Neural crest cell (in vitro differentiated cells): Measurements from ENCODE around the gene DGKG. TPM values are rescaled to one million over a fixed set of nuclear protein-coding genes. Genes with fewer than 3 reads are reported as not detected.
A peak's percentile ranks its signal among the peaks of the same experiment; 100 is the strongest.

Source experiments
- DNase-seq: peaks from one replicate; pipeline ENCODE4 v3.0.0; 2021; ENCODE audit warnings: low read depth, mixed read lengths, low spot score
- H3K27ac Mint-ChIP-seq: one replicate; pipeline ENCODE4 v1.8.0; 2021; ENCODE audit warnings: mild to moderate bottlenecking, mixed read lengths; ENCODE audit not compliant: unreplicated experiment
- H3K27me3 Mint-ChIP-seq: 2 replicates; pipeline ENCODE4 v1.8.0; 2021; ENCODE audit warnings: low read depth, mild to moderate bottlenecking, mixed read lengths
- H3K36me3 Mint-ChIP-seq: 2 replicates; pipeline ENCODE4 v1.8.0; 2021; ENCODE audit warnings: low read depth, mild to moderate bottlenecking, mixed read lengths
- H3K4me1 Mint-ChIP-seq: 2 replicates; pipeline ENCODE4 v1.8.0; 2021; ENCODE audit warnings: mixed read lengths
- H3K4me3 Mint-ChIP-seq: one replicate; pipeline ENCODE4 v1.8.0; 2021; ENCODE audit warnings: mild to moderate bottlenecking, mixed read lengths
- H3K9me3 Mint-ChIP-seq: 2 replicates; pipeline ENCODE4 v1.8.0; 2021; ENCODE audit warnings: mixed read lengths
- total RNA-seq: library from RNA; stranded (reverse); gene quantifications from 2 replicates; pipeline ENCODE4 v1.2.1, GENCODE V29; 2021
- TF ChIP-seq, protein P1 (sequence below): fragments of 200-600 bp; sonication (generic); conservative IDR thresholded peaks from 2 replicates; pipeline ENCODE4 v1.5.0; 2021; ENCODE audit warnings: antibody characterized with exemption, mild to moderate bottlenecking

Gene DGKG
- total RNA-seq, 1 donor from 2014 or later: not detected

- no peak for DNase-seq
- Mint-ChIP-seq H3K9me3 (no peaks in the 10 kb centered on the region), H3K27ac (no peak overlapping the region), H3K4me1 (peaks cover 2% of the 10 kb centered on the region), H3K36me3 (no peaks in the 10 kb centered on the region), H3K27me3 (peaks cover 16% of the 10 kb centered on the region), H3K4me3 (no peak overlapping the region)
- TF ChIP-seq, protein P1, sequence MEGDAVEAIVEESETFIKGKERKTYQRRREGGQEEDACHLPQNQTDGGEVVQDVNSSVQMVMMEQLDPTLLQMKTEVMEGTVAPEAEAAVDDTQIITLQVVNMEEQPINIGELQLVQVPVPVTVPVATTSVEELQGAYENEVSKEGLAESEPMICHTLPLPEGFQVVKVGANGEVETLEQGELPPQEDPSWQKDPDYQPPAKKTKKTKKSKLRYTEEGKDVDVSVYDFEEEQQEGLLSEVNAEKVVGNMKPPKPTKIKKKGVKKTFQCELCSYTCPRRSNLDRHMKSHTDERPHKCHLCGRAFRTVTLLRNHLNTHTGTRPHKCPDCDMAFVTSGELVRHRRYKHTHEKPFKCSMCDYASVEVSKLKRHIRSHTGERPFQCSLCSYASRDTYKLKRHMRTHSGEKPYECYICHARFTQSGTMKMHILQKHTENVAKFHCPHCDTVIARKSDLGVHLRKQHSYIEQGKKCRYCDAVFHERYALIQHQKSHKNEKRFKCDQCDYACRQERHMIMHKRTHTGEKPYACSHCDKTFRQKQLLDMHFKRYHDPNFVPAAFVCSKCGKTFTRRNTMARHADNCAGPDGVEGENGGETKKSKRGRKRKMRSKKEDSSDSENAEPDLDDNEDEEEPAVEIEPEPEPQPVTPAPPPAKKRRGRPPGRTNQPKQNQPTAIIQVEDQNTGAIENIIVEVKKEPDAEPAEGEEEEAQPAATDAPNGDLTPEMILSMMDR: no peak
Measured at GRCh38 chr3:186247821-186248814, 113.9 kb downstream of the DGKG start.

DNA sequence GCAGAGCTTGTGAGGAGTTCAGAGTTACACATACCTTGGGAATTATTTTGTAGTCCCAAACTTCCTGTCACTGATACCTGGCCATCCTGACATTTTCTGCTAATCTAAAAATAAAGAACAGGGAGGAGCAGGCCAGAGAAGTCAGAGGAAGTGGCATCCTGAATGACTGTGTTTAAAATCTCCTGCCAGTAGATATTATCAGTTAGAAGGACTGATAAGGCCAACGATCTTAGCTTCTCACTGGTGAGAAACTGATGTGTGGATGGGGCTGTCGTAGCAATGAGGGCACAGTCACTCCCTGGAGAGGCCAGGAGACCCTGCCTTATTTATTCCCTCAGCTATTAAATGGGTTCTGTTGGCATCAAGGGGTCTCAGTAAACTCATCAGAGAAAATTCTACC is 115.1 kb downstream of the DGKG start:
- Mint-ChIP-seq H3K9me3 (no peaks in the 10 kb centered on the region), H3K4me3 (no peak overlapping the region), H3K36me3 (no peaks in the 10 kb centered on the region), H3K27ac (peak overlapping the region; percentile 57), H3K4me1 (peaks cover 8% of the 10 kb centered on the region), H3K27me3 (peaks cover 16% of the 10 kb centered on the region)
- no peak for DNase-seq
- TF ChIP-seq, protein P1: no peak

DNA sequence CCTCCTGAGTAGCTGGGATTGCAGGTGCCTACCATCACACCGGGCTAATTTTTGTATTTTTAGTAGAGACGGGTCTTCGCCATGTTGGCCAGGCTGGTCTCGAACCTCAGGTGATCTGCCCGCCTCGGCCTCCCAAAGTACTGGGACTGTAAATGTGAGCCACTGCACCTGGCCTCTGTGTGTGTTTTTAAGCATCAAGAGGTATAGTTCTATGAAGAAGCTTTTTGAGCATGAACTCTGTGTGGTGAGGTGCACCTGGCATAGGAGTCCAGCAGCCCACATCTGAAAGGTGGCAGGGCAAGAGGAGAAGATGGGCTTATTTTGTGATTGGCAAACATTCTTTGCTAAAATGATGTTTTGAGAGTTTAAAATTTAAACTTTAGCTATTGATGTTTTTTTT is 118.0 kb downstream of the DGKG start:
- Mint-ChIP-seq H3K27ac (no peak overlapping the region), H3K4me1 (peaks cover 23% of the 10 kb centered on the region), H3K36me3 (no peaks in the 10 kb centered on the region), H3K27me3 (peaks cover 9% of the 10 kb centered on the region), H3K4me3 (no peak overlapping the region), H3K9me3 (no peaks in the 10 kb centered on the region)
- no peak for DNase-seq
- TF ChIP-seq, protein P1: no peak

GRCh38 chr3:186241910-186242821 is 119.9 kb downstream of the DGKG start:
- H3K4me1 Mint-ChIP-seq: peaks cover 23% of the 10 kb centered on the region
- H3K27ac Mint-ChIP-seq: no peak overlapping the region
- H3K9me3 Mint-ChIP-seq: no peaks in the 10 kb centered on the region
- H3K4me3 Mint-ChIP-seq: no peak overlapping the region
- TF ChIP-seq, protein P1: peak; percentile 54
- peak; percentile 23 for DNase-seq
- peaks cover 4% of the 10 kb centered on the region for H3K27me3 Mint-ChIP-seq
- H3K36me3 Mint-ChIP-seq: no peaks in the 10 kb centered on the region

DNA sequence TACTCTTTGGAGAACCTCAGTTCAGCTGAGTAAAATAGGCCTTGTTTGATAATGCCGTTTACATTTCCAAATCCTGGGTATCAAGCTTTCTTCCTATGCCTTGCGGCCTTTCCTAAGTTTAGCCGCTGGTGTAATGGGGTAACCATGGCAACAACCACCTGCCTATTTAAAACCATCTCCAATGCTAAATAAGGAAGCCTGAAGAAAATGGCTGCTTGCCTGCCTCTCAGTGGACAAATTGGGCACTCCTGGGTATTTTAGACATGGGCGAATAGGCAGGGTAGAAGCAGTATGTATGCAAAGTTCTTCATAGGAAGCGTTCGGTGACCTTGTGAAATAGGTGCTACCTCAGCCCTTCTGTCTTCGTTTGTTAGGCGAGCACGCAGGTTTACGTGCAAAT is 122.7 kb downstream of the DGKG start:
- H3K27ac Mint-ChIP-seq: no peak overlapping the region
- peaks cover 26% of the 10 kb centered on the region for H3K4me1 Mint-ChIP-seq
- no peaks in the 10 kb centered on the region for H3K36me3 Mint-ChIP-seq
- TF ChIP-seq, protein P1: no peak
- no peaks in the 10 kb centered on the region for H3K27me3 Mint-ChIP-seq
- no peaks in the 10 kb centered on the region for H3K9me3 Mint-ChIP-seq
- H3K4me3 Mint-ChIP-seq: no peak overlapping the region
- DNase-seq: no peak
